Measurements from ENCODE around the gene SLC22A12.

DNA sequence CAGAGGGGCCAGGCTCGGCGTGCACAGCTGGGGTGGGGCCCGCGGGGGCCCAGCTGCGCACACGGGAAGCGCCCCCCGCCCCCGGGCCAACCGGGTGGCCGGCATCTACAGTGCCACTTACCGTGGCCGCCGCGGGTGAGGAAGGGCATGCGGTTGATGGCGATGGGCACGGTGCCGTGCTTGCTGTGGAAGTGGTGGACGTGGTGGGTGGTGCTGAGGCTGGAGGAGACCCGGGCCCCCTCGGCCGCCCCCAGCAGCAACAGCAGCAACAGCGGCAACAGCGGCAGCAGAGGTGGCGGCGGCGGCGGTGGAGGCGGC is 51.4 kb downstream of the SLC22A12 start:
- TF ChIP-seq EP300 (IDR thresholded peaks at IDR 0.05) (no peak), POLR2A (IDR thresholded peaks at IDR 0.05) (no peak), CTCF (IDR thresholded peaks at IDR 0.05) (no peak), POLR2AphosphoS5 (IDR thresholded peaks at IDR 0.05) (no peak)

Measured in suprapubic skin (tissue), 4 donors.